ENCODE data around the gene ACOT11.

ACOT11 gene

GRCh38 chr1:54583871-54584270 lies 35.8 kb downstream of the ACOT11 start:
- H3K9me3 ChIP-seq (ENCODE audit: control insufficient read depth, low read length), result no peaks in the 10 kb centered on the region
- no peak for DNase-seq
- H3K4me1 ChIP-seq (ENCODE audit: control insufficient read depth, insufficient read depth, low read length, poor library complexity, severe bottlenecking), result no peaks in the 10 kb centered on the region
- H3K27ac ChIP-seq (ENCODE audit: insufficient read depth, low read length, poor library complexity, severe bottlenecking), result no peak overlapping the region
- no peaks in the 10 kb centered on the region for H3K36me3 ChIP-seq (ENCODE audit: control insufficient read depth, insufficient read depth, low read length)
- no peak overlapping the region for H3K4me3 ChIP-seq (ENCODE audit: insufficient read depth, low read depth, low read length, poor library complexity, severe bottlenecking)
- H3K27me3 ChIP-seq (replicated peaks; ENCODE audit: control insufficient read depth, insufficient read depth, low read length, poor library complexity, severe bottlenecking), result no peaks in the 10 kb centered on the region

GRCh38 chr1:54584575-54584974 lies 36.5 kb downstream of the ACOT11 start:
- Histone ChIP-seq H3K27ac (ENCODE audit: insufficient read depth, low read length, poor library complexity, severe bottlenecking) (no peak overlapping the region), H3K36me3 (ENCODE audit: control insufficient read depth, insufficient read depth, low read length) (no peaks in the 10 kb centered on the region), H3K27me3 (replicated peaks; ENCODE audit: control insufficient read depth, insufficient read depth, low read length, poor library complexity, severe bottlenecking) (no peaks in the 10 kb centered on the region), H3K4me1 (ENCODE audit: control insufficient read depth, insufficient read depth, low read length, poor library complexity, severe bottlenecking) (no peaks in the 10 kb centered on the region), H3K4me3 (ENCODE audit: insufficient read depth, low read depth, low read length, poor library complexity, severe bottlenecking) (no peak overlapping the region), H3K9me3 (ENCODE audit: control insufficient read depth, low read length) (no peaks in the 10 kb centered on the region)
- DNase-seq, result no peak

GRCh38 chr1:54585181-54586066 lies 37.4 kb downstream of the ACOT11 start:
- H3K4me1 ChIP-seq (ENCODE audit: control insufficient read depth, insufficient read depth, low read length, poor library complexity, severe bottlenecking), result no peaks in the 10 kb centered on the region
- no peak overlapping the region for H3K4me3 ChIP-seq (ENCODE audit: insufficient read depth, low read depth, low read length, poor library complexity, severe bottlenecking)
- no peak overlapping the region for H3K27ac ChIP-seq (ENCODE audit: insufficient read depth, low read length, poor library complexity, severe bottlenecking)
- H3K9me3 ChIP-seq (ENCODE audit: control insufficient read depth, low read length), result no peaks in the 10 kb centered on the region
- H3K27me3 ChIP-seq (replicated peaks; ENCODE audit: control insufficient read depth, insufficient read depth, low read length, poor library complexity, severe bottlenecking), result no peaks in the 10 kb centered on the region
- DNase-seq, result no peak
- no peaks in the 10 kb centered on the region for H3K36me3 ChIP-seq (ENCODE audit: control insufficient read depth, insufficient read depth, low read length)

- DNase-seq, result no peak
- no peak overlapping the region for H3K27ac ChIP-seq (ENCODE audit: insufficient read depth, low read length, poor library complexity, severe bottlenecking)
- no peaks in the 10 kb centered on the region for H3K9me3 ChIP-seq (ENCODE audit: control insufficient read depth, low read length)
- H3K4me1 ChIP-seq (ENCODE audit: control insufficient read depth, insufficient read depth, low read length, poor library complexity, severe bottlenecking), result no peaks in the 10 kb centered on the region
- no peaks in the 10 kb centered on the region for H3K27me3 ChIP-seq (replicated peaks; ENCODE audit: control insufficient read depth, insufficient read depth, low read length, poor library complexity, severe bottlenecking)
- no peaks in the 10 kb centered on the region for H3K36me3 ChIP-seq (ENCODE audit: control insufficient read depth, insufficient read depth, low read length)
- H3K4me3 ChIP-seq (ENCODE audit: insufficient read depth, low read depth, low read length, poor library complexity, severe bottlenecking), result no peak overlapping the region
These were observed 40.3 kb downstream of the ACOT11 start for GRCh38 chr1:54588377-54588776.

GRCh38 chr1:54591127-54591756 lies 43.2 kb downstream of the ACOT11 start:
- Histone ChIP-seq H3K27ac (ENCODE audit: insufficient read depth, low read length, poor library complexity, severe bottlenecking) (no peak overlapping the region), H3K4me1 (ENCODE audit: control insufficient read depth, insufficient read depth, low read length, poor library complexity, severe bottlenecking) (no peaks in the 10 kb centered on the region), H3K36me3 (ENCODE audit: control insufficient read depth, insufficient read depth, low read length) (no peaks in the 10 kb centered on the region), H3K4me3 (ENCODE audit: insufficient read depth, low read depth, low read length, poor library complexity, severe bottlenecking) (no peak overlapping the region), H3K27me3 (replicated peaks; ENCODE audit: control insufficient read depth, insufficient read depth, low read length, poor library complexity, severe bottlenecking) (no peaks in the 10 kb centered on the region), H3K9me3 (ENCODE audit: control insufficient read depth, low read length) (no peaks in the 10 kb centered on the region)
- no peak for DNase-seq

- no peak for DNase-seq
- H3K4me1 ChIP-seq (ENCODE audit: control insufficient read depth, insufficient read depth, low read length, poor library complexity, severe bottlenecking), result no peaks in the 10 kb centered on the region
These were observed 45.6 kb downstream of the ACOT11 start for GRCh38 chr1:54593571-54594160.

GRCh38 chr1:54594463-54594862 lies 46.4 kb downstream of the ACOT11 start:
- Histone ChIP-seq H3K27me3 (replicated peaks; ENCODE audit: control insufficient read depth, insufficient read depth, low read length, poor library complexity, severe bottlenecking) (no peaks in the 10 kb centered on the region), H3K4me3 (ENCODE audit: insufficient read depth, low read depth, low read length, poor library complexity, severe bottlenecking) (no peak overlapping the region), H3K9me3 (ENCODE audit: control insufficient read depth, low read length) (no peaks in the 10 kb centered on the region), H3K36me3 (ENCODE audit: control insufficient read depth, insufficient read depth, low read length) (no peaks in the 10 kb centered on the region), H3K4me1 (ENCODE audit: control insufficient read depth, insufficient read depth, low read length, poor library complexity, severe bottlenecking) (no peaks in the 10 kb centered on the region), H3K27ac (ENCODE audit: insufficient read depth, low read length, poor library complexity, severe bottlenecking) (no peak overlapping the region)
- DNase-seq, result no peak

More at GRCh38 chr1:54593571-54594160, 45.6 kb downstream of the ACOT11 start:
- no peak overlapping the region for H3K27ac ChIP-seq (ENCODE audit: insufficient read depth, low read length, poor library complexity, severe bottlenecking)
- no peaks in the 10 kb centered on the region for H3K9me3 ChIP-seq (ENCODE audit: control insufficient read depth, low read length)
- no peaks in the 10 kb centered on the region for H3K27me3 ChIP-seq (replicated peaks; ENCODE audit: control insufficient read depth, insufficient read depth, low read length, poor library complexity, severe bottlenecking)
- H3K4me3 ChIP-seq (ENCODE audit: insufficient read depth, low read depth, low read length, poor library complexity, severe bottlenecking), result no peak overlapping the region
- H3K36me3 ChIP-seq (ENCODE audit: control insufficient read depth, insufficient read depth, low read length), result no peaks in the 10 kb centered on the region

GRCh38 chr1:54595956-54596498 lies 48.0 kb downstream of the ACOT11 start:
- Histone ChIP-seq H3K36me3 (ENCODE audit: control insufficient read depth, insufficient read depth, low read length) (no peaks in the 10 kb centered on the region), H3K9me3 (ENCODE audit: control insufficient read depth, low read length) (no peaks in the 10 kb centered on the region), H3K4me3 (ENCODE audit: insufficient read depth, low read depth, low read length, poor library complexity, severe bottlenecking) (no peak overlapping the region), H3K27me3 (replicated peaks; ENCODE audit: control insufficient read depth, insufficient read depth, low read length, poor library complexity, severe bottlenecking) (no peaks in the 10 kb centered on the region), H3K4me1 (ENCODE audit: control insufficient read depth, insufficient read depth, low read length, poor library complexity, severe bottlenecking) (no peaks in the 10 kb centered on the region), H3K27ac (ENCODE audit: insufficient read depth, low read length, poor library complexity, severe bottlenecking) (no peak overlapping the region)
- DNase-seq, result no peak

GRCh38 chr1:54596756-54597155 lies 48.7 kb downstream of the ACOT11 start:
- Histone ChIP-seq H3K36me3 (ENCODE audit: control insufficient read depth, insufficient read depth, low read length) (no peaks in the 10 kb centered on the region), H3K9me3 (ENCODE audit: control insufficient read depth, low read length) (no peaks in the 10 kb centered on the region), H3K27me3 (replicated peaks; ENCODE audit: control insufficient read depth, insufficient read depth, low read length, poor library complexity, severe bottlenecking) (no peaks in the 10 kb centered on the region), H3K4me1 (ENCODE audit: control insufficient read depth, insufficient read depth, low read length, poor library complexity, severe bottlenecking) (no peaks in the 10 kb centered on the region), H3K27ac (ENCODE audit: insufficient read depth, low read length, poor library complexity, severe bottlenecking) (no peak overlapping the region), H3K4me3 (ENCODE audit: insufficient read depth, low read depth, low read length, poor library complexity, severe bottlenecking) (no peak overlapping the region)
- no peak for DNase-seq

Data from effector memory CD4-positive, alpha-beta T cell (primary cell).